ENCODE results near the gene DDX17.

DNA sequence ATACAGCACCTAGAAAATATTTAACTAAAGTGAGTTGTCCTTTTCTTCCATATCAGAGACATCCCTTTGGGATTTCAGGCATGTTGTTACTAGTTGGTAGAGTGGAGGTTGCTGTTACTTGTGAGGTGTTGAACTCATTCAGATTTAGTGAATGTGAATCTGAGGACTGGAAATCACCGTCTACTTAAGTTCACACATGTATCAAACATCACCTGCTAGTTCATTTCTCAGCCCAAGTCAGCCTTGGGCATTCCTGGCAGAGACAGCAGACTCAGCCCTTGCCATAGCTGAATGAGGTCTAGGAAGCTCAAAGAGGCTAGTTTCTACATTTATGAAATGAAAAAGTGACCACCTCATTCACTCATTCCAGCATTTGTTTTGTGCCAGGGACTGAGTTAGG is 28.5 kb downstream of the DDX17 start:
- TF ChIP-seq BHLHE40 (IDR thresholded peaks at IDR 0.05; ENCODE audit: borderline replicate concordance) = no peak
- no peak for TF ChIP-seq TARDBP (IDR thresholded peaks at IDR 0.05)
- no peak for TF ChIP-seq SUZ12 (IDR thresholded peaks at IDR 0.05)
- TF ChIP-seq ZNF384 (IDR thresholded peaks at IDR 0.05) = no peak
- no peak for TF ChIP-seq ARNT (IDR thresholded peaks at IDR 0.05)
- no peak for TF ChIP-seq SP1 (IDR thresholded peaks at IDR 0.05)
- TF ChIP-seq HDGF (IDR thresholded peaks at IDR 0.05; ENCODE audit: borderline replicate concordance) = no peak
- TF ChIP-seq FOXM1 (IDR thresholded peaks at IDR 0.05; ENCODE audit: borderline replicate concordance) = no peak
- TF ChIP-seq FOXA1 (IDR thresholded peaks at IDR 0.05) = no peak
- TF ChIP-seq NFRKB (IDR thresholded peaks at IDR 0.05) = no peak
- TF ChIP-seq L3MBTL2 (conservative IDR thresholded peaks at IDR 0.05) = no peak
- no peak for TF ChIP-seq FOXK2 (IDR thresholded peaks at IDR 0.05)

Measured in HEK293T (cell line).